Stimulated activated CD8-positive, alpha-beta memory T cell treated with anti-CD3 and anti-CD28 coated beads, Interleukin-2, amount 100 ng/mL, for 1 hour (primary cell): ENCODE measurements around the gene SH2D5.

Experiments
- DNase-seq, 2 donors: peaks; one replicate each; pipeline ENCODE4 v3.0.0-alpha.2; 2020; ENCODE audit warnings: low read depth in 2 of 2

Gene SH2D5

GRCh38 chr1:20713440-20713839 is 19.1 kb downstream of the SH2D5 start:
- no peak for DNase-seq

GRCh38 chr1:20712215-20712577 is 20.3 kb downstream of the SH2D5 start:
- no peak for DNase-seq

- no peak for DNase-seq
Measured at GRCh38 chr1:20711285-20712214, 21.0 kb downstream of the SH2D5 start.

- DNase-seq: no peak
Measured at GRCh38 chr1:20710469-20711284, 21.8 kb downstream of the SH2D5 start.

GRCh38 chr1:20709868-20710267 is 22.6 kb downstream of the SH2D5 start:
- no peak for DNase-seq

GRCh38 chr1:20708891-20709290 is 23.6 kb downstream of the SH2D5 start:
- no peak for DNase-seq

GRCh38 chr1:20708057-20708456 is 24.4 kb downstream of the SH2D5 start:
- DNase-seq: no peak

- DNase-seq: no peak
Measured at GRCh38 chr1:20706841-20707240, 25.7 kb downstream of the SH2D5 start.

- DNase-seq: no peak
Measured at GRCh38 chr1:20705203-20705755, 27.2 kb downstream of the SH2D5 start.

GRCh38 chr1:20704390-20705202 is 27.9 kb downstream of the SH2D5 start:
- DNase-seq: no peak

- DNase-seq: no peak
Measured at GRCh38 chr1:20703124-20703756, 29.3 kb downstream of the SH2D5 start.

GRCh38 chr1:20702416-20702815 is 30.1 kb downstream of the SH2D5 start:
- DNase-seq: no peak

GRCh38 chr1:20701847-20702246 is 30.7 kb downstream of the SH2D5 start:
- DNase-seq: no peak

- DNase-seq: no peak
Measured at GRCh38 chr1:20701446-20701845, 31.1 kb downstream of the SH2D5 start.

- no peak for DNase-seq
Measured at GRCh38 chr1:20700636-20701215, 31.8 kb downstream of the SH2D5 start.

- DNase-seq: no peak
Measured at GRCh38 chr1:20699558-20699957, 32.9 kb downstream of the SH2D5 start.

GRCh38 chr1:20698195-20698910 is 34.1 kb downstream of the SH2D5 start:
- DNase-seq: no peak

GRCh38 chr1:20697563-20697962 is 34.9 kb downstream of the SH2D5 start:
- DNase-seq: no peak

- peak; percentile 30 to 53 for DNase-seq
Measured at GRCh38 chr1:20696397-20697333, 35.8 kb downstream of the SH2D5 start.
